HG03196 (cell line): ENCODE data around the gene TMEM213.
A peak's percentile ranks its signal among the peaks of the same experiment; 100 is the strongest.

Source experiments
- ATAC-seq: cut with Tn5 transposase; IDR thresholded peaks from one replicate; pipeline ENCODE4 v1.9.1; 2021; ENCODE audit not compliant: unreplicated experiment

TMEM213 gene

GRCh38 chr7:138837627-138838026, 39.8 kb downstream of the TMEM213 start:
- no peak for ATAC-seq

DNA sequence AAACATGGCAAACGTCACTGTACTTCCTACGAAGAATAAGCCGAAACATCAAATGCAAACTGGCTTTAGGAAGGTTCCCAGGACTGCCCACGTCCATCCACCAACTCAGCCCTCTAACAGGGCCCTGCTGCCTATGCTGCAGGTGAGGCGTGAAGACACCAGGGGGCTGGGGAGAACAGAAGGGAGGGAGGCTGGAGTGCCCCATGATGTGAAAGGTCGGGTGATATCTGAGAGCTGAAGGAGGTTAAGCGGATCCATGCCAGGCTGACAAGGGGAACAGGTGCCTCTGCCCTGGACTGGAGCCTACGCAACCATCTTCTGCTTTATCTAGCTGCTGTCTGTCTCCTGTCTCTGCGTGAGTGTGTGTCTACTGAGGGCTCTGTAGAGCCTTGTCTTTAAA, 40.4 kb downstream of the TMEM213 start:
- no peak for ATAC-seq

DNA sequence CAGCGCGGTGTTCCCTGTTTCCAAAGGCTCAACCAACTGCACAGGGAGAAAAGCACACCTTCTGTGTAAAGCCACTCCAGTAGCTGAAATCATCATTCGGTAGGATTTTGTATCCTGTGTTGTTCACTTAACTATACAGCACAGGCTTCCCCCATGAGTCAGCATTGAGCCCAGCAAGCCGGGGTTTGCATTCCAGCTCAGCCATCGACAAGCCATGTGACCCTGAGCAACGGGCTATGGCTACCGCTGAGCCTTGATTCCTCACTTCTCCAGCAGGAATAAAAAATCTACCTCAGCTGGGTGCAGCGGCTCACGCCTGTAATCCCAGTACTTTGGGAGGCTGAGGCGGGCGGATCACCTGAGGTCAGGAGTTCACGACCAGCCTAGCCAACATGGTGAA, 44.3 kb downstream of the TMEM213 start:
- ATAC-seq = no peak

GRCh38 chr7:138843632-138844580, 46.1 kb downstream of the TMEM213 start:
- ATAC-seq = no peak

DNA sequence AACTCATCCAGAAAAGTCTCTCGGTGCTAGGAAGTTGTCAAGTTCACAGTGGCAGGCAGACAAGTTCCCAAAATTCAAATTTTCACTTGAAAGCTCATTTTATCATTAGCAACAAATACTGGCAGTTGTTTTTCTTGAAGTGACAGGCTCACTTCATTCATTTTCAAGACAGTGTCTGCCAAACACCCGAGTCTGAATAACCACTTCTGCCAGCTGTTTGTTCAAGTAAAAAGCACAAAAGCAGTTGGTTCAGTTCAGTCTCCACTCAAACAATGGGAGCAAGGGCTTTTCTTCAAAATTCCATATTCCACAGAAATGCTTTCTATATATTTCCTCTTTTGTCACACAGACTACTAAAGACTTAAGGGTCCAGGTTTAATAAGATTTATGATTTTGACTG, 47.9 kb downstream of the TMEM213 start:
- ATAC-seq = no peak

- ATAC-seq = no peak
Observed at GRCh38 chr7:138848056-138848980, 50.5 kb downstream of the TMEM213 start.

DNA sequence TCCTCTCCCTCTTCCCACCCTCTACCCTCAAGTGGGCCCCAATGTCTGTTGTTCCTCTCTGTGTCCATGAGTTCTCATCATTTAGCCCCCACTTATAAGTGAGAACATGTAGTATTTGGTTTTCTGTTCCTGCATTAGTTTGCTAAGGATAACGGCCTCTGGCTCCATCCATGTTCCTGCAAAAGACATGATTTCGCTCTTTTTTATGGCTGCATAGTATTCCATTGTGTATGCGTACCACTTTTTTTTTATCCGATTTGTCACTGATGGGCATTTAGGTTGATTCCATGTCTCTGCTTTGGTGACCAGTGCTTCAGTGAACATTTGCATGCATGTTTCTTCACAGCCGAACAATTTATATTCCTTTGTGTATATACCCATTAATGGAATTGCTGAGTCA, 51.9 kb downstream of the TMEM213 start:
- no peak for ATAC-seq

- ATAC-seq = no peak
Observed at GRCh38 chr7:138852469-138852868, 54.7 kb downstream of the TMEM213 start.

GRCh38 chr7:138853448-138853847, 55.7 kb downstream of the TMEM213 start:
- no peak for ATAC-seq

- ATAC-seq = no peak
Observed at GRCh38 chr7:138854115-138854645, 56.4 kb downstream of the TMEM213 start.

DNA sequence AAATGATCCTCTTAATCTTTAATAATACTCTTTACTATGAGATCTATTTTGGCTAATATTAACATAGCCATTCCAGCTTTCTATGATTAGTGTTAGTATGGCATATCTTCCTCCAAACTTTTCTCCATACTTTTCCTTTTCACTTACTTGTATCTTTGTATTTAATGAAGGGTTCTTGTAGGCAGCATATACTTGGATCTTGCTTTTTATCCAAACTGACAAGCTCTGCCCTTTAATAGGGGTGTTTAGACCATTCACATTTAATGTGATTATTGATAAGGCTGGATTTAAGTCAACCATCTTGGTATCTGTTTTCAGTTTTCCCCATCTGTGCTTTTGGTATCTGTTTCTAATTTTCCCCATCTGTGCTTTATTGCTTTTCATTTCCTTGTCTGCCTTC, 59.9 kb downstream of the TMEM213 start:
- ATAC-seq = no peak

GRCh38 chr7:138861051-138861450, 63.3 kb downstream of the TMEM213 start:
- no peak for ATAC-seq

GRCh38 chr7:138863931-138864330, 66.1 kb downstream of the TMEM213 start:
- no peak for ATAC-seq

- no peak for ATAC-seq
Observed at GRCh38 chr7:138864667-138865066, 66.9 kb downstream of the TMEM213 start.

DNA sequence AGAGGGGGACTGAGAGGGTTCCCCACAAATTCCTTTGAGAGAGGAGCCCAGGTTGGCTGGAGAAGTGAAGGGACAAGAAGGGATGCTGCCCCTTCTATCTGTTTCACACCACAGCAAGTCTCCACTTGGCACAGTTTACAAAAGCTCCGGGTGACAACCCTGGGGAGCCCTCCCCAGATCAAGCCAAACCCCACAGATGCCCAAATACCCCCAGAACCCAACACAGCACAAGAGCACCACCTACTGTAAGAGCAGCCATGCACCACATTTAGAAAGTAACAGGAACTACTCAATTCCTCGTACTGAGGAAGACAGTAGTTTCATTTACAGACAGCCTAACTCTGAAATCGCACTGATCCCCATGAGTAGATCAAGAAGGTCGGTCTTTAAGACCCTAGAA, 68.0 kb downstream of the TMEM213 start:
- peak; percentile 57 for ATAC-seq

DNA sequence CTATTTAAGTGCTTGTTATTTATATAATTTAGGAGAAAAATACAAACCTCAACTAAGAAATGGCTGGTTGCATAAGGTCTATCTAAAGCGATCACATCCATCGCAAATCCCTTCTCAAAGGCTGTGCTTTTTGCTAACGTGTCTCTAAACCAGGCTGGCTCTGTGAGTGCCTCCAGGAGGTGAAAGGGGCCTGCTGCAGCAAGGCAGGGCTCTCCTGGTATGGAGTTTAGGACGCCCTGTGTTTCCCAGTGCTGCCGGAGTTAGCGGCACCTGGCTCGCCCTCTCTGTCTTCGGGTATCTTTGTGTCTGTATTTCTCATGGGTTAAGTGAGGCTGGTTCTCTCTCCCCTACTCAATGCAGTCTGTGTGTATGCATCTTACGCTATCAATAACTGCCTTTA, 68.6 kb downstream of the TMEM213 start:
- no peak for ATAC-seq

- no peak for ATAC-seq
Observed at GRCh38 chr7:138867744-138868143, 70.0 kb downstream of the TMEM213 start.

DNA sequence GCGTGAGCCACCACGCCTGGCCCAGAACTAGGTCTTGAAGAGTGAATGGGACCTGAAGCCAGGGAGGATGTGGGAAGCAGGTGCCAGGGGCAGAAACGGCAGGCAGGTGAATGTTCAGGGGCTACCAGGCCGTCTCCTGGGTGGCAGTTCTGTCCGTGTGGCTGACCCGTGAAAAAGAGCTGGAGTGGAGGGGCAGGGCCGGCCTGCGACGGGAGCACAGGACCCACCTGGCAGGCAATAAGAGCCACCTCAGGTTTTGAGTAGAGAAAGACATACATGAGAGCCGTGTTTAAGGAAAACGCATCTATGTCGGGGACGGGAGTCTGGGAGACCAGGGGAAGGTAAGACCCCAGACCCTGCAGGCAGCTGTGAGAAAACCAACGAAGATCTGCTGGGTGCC, 70.9 kb downstream of the TMEM213 start:
- no peak for ATAC-seq

- ATAC-seq = no peak
Observed at GRCh38 chr7:138869353-138869752, 71.6 kb downstream of the TMEM213 start.

GRCh38 chr7:138871065-138871813, 73.4 kb downstream of the TMEM213 start:
- ATAC-seq = no peak

GRCh38 chr7:138871814-138872090, 74.0 kb downstream of the TMEM213 start:
- ATAC-seq = no peak
